HG03571 (cell line): ENCODE data around the gene FXYD2.

Experiments
- ATAC-seq: cut with Tn5 transposase; IDR thresholded peaks from one replicate; pipeline ENCODE4 v1.9.1; 2021; ENCODE audit not compliant: unreplicated experiment

Gene FXYD2

GRCh38 chr11:117805045-117805444 is 19.5 kb downstream of the FXYD2 start:
- no peak for ATAC-seq

GRCh38 chr11:117803896-117804295 is 20.6 kb downstream of the FXYD2 start:
- ATAC-seq = no peak

GRCh38 chr11:117799634-117800033 is 24.9 kb downstream of the FXYD2 start:
- ATAC-seq = no peak

- ATAC-seq = no peak
Measured at GRCh38 chr11:117796872-117797529, 27.5 kb downstream of the FXYD2 start, which contains the start of gene DSCAML1. Gene DSCAML1 (minus strand): TSS chr11:117797216. CDS start chr11:117797079, 137 bp downstream.

- ATAC-seq = no peak
Measured at GRCh38 chr11:117796456-117796871, 28.1 kb downstream of the FXYD2 start.

GRCh38 chr11:117795638-117796455 is 28.7 kb downstream of the FXYD2 start:
- no peak for ATAC-seq

- no peak for ATAC-seq
Measured at GRCh38 chr11:117794772-117795629, 29.5 kb downstream of the FXYD2 start.

- ATAC-seq = no peak
Measured at GRCh38 chr11:117794135-117794534, 30.4 kb downstream of the FXYD2 start.

- ATAC-seq = no peak
Measured at GRCh38 chr11:117793583-117793982, 31.0 kb downstream of the FXYD2 start.

GRCh38 chr11:117792992-117793391 is 31.6 kb downstream of the FXYD2 start:
- ATAC-seq = no peak

- no peak for ATAC-seq
Measured at GRCh38 chr11:117792241-117792640, 32.3 kb downstream of the FXYD2 start.

- ATAC-seq = no peak
Measured at GRCh38 chr11:117790279-117790678, 34.3 kb downstream of the FXYD2 start.

GRCh38 chr11:117789241-117789640 is 35.3 kb downstream of the FXYD2 start:
- ATAC-seq = no peak

- ATAC-seq = no peak
Measured at GRCh38 chr11:117786135-117786870, 38.2 kb downstream of the FXYD2 start.

- ATAC-seq = no peak
Measured at GRCh38 chr11:117782101-117782500, 42.4 kb downstream of the FXYD2 start.

GRCh38 chr11:117781627-117782026 is 42.9 kb downstream of the FXYD2 start:
- no peak for ATAC-seq

- ATAC-seq = no peak
Measured at GRCh38 chr11:117780456-117780855, 44.1 kb downstream of the FXYD2 start.

- no peak for ATAC-seq
Measured at GRCh38 chr11:117774553-117774952, 50.0 kb downstream of the FXYD2 start.

- no peak for ATAC-seq
Measured at GRCh38 chr11:117772360-117772759, 52.2 kb downstream of the FXYD2 start.

GRCh38 chr11:117771841-117772240 is 52.7 kb downstream of the FXYD2 start:
- ATAC-seq = no peak

- no peak for ATAC-seq
Measured at GRCh38 chr11:117771197-117771596, 53.3 kb downstream of the FXYD2 start.
